ACC112 (cell line): ENCODE results near the gene EME1.

Experiments used
- H2AFZ ChIP-seq: fragments of 200-600 bp; sonication (generic); one replicate; pipeline ENCODE4 v1.6.0; 2017; ENCODE audit warnings: antibody characterized with exemption, low read length; ENCODE audit not compliant: unreplicated experiment
- H3K27ac ChIP-seq: fragments of 200-600 bp; sonication (generic); 2 replicates; pipeline ENCODE4 v1.5.1; 2014; ENCODE audit warnings: low read depth, mild to moderate bottlenecking, antibody characterized with exemption, low read length, moderate library complexity
- H3K27me3 ChIP-seq: fragments of 200-600 bp; sonication (generic); 2 replicates; pipeline ENCODE4 v1.6.1; 2014; ENCODE audit warnings: mild to moderate bottlenecking, antibody characterized with exemption, low read length, moderate library complexity, mixed read lengths; ENCODE audit not compliant: insufficient read depth
- H3K36me3 ChIP-seq: fragments of 200-600 bp; sonication (generic); 2 replicates; pipeline ENCODE4 v1.6.1; 2016; ENCODE audit warnings: mild to moderate bottlenecking, antibody characterized with exemption, low read length, moderate library complexity, mixed read lengths; ENCODE audit not compliant: insufficient read depth
- H3K4me1 ChIP-seq: fragments of 200-600 bp; sonication (generic); one replicate; pipeline ENCODE4 v1.6.1; 2016; ENCODE audit warnings: low read length, mixed read lengths; ENCODE audit not compliant: insufficient read depth, unreplicated experiment, control insufficient read depth
- H3K4me3 ChIP-seq: fragments of 200-600 bp; sonication (generic); 2 replicates; pipeline ENCODE4 v1.5.1; 2014; ENCODE audit warnings: mild to moderate bottlenecking, low read depth, low read length
- H3K79me2 ChIP-seq: fragments of 200-600 bp; sonication (generic); one replicate; pipeline ENCODE4 v1.6.0; 2016; ENCODE audit warnings: low read length; ENCODE audit not compliant: control insufficient read depth, unreplicated experiment, insufficient read depth

Gene EME1

DNA sequence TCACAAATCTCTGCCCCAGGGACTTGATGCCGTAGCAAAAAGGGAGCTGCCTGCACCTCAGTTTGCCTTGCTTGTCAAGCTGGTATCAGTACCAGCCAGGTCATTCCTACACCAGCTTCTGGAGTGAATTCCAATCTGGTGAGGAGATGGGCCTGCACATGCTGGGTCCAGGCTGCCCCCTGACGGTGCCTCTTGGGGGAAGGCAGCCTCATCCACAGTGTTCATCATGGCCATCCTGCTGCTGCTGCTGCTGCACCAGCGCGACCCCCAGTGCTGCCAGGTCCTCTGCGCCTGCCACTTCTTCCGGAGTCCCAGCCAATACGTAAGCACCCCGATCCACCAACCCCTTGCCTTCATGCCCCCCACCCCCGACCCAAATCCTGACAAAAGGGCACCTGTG, 8.3 kb upstream of the EME1 start:
- H3K36me3 ChIP-seq: peaks cover 12% of the 10 kb centered on the region
- no peak overlapping the region for H3K27ac ChIP-seq
- H3K4me3 ChIP-seq: no peak overlapping the region
- H3K27me3 ChIP-seq: no peaks in the 10 kb centered on the region
- H3K4me1 ChIP-seq: peaks cover 5% of the 10 kb centered on the region
- H3K79me2 ChIP-seq: no peaks in the 10 kb centered on the region
- H2AFZ ChIP-seq: no peak overlapping the region

DNA sequence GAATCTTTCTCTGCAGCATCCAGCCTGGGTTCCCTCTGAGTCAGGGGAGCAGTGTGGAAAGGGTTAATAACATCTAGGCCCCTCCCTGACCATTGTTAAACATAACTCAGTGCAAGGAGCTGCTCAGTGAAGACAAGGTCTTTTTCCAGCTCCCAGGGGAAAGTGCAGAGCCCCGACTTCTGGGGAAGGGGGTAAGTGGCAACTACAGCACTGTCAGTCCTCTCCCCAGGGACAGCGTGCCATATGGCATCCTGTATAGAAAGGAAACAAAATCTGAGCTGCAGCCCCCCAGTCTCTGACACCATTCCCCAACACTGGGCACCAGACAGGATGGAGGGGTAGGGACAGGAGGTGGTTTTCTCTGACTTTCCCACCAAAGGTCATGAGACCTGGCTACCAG, 7.9 kb upstream of the EME1 start:
- H3K79me2 ChIP-seq: no peaks in the 10 kb centered on the region
- no peak overlapping the region for H3K4me3 ChIP-seq
- peaks cover 16% of the 10 kb centered on the region for H3K36me3 ChIP-seq
- H3K27me3 ChIP-seq: no peaks in the 10 kb centered on the region
- no peak overlapping the region for H2AFZ ChIP-seq
- peaks cover 5% of the 10 kb centered on the region for H3K4me1 ChIP-seq
- no peak overlapping the region for H3K27ac ChIP-seq

DNA sequence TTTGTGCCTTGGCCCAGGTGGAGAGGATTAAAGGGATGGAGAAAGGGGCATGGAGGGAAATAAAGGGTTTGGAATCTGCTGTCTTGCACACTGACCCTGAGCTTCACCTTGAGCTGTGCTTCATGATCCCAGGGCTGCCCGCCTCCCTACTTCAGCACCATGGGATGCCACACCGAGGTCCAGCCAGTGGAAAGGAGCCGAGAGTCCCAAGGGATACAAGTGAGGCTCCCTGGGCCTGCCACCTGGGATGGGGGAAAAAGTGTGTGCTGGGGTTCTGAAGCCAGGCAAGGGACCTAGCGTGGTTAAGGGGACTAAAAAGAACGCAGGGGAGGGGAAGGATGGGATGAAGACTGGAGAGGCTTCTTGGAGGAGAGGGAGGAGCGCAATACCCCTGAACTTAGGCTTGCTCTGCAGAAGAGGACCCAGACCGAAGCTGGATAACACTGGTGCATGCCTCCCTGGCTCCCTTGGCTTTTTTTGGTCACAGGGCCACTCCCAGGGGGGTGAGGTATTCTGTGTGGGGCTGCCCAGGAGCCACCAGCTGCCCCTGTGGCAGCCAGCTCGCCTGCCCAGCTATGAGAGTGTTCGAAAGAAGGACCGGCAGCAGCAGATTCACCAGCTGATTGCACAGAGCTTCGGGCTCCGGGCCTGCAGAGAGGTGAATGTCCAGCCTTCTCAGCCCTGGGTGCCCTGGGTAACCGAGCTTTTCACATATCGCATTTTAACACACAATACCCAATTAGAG, 7.2 kb upstream of the EME1 start:
- Histone ChIP-seq H2AFZ (no peak overlapping the region), H3K27ac (no peak overlapping the region), H3K79me2 (no peaks in the 10 kb centered on the region), H3K4me3 (no peak overlapping the region), H3K4me1 (peaks cover 5% of the 10 kb centered on the region), H3K36me3 (peaks cover 16% of the 10 kb centered on the region), H3K27me3 (no peaks in the 10 kb centered on the region)

DNA sequence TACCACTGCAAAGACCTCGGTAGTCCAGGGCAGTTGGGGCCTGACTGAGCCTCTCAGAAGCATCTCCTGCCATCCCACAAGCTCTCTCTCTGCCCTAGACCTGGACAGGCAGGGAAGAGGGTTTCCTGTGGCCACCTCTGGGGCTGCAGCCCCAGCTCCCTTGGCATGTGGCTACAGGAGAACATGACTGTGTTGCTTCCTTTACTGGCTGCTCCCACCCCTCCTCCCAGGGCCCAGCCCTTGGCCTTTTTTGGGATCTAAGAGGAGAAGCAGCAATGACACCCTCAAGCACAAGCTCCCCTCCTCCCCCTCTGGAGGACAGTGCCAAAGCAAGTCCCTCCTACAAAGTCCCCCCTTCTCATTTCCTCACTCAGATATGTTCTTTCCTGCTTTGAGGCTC, 5.6 kb upstream of the EME1 start:
- no peak overlapping the region for H3K4me3 ChIP-seq
- H3K27ac ChIP-seq: no peak overlapping the region
- peaks cover 15% of the 10 kb centered on the region for H3K79me2 ChIP-seq
- H2AFZ ChIP-seq: no peak overlapping the region
- peaks cover 11% of the 10 kb centered on the region for H3K4me1 ChIP-seq
- H3K27me3 ChIP-seq: no peaks in the 10 kb centered on the region
- peaks cover 16% of the 10 kb centered on the region for H3K36me3 ChIP-seq

DNA sequence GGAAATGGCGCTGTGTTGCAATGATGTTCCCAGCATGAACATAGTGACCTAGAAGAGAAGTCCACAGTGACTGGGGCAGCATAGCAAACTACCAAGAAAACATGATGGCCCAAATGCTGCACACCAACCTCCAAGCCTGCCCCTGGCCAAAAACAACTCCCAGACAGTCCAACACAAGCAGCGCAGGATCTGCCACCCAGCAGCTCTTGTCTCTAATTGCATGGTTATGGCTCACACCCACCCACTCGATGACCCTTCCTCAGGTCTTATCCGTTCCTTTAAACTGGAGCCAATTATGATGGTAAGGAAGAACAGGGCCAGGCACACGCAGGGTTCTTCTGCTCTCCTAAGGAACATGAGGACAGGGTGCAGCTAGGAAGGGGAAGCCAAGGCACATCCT, 3.0 kb upstream of the EME1 start:
- peaks cover 28% of the 10 kb centered on the region for H3K79me2 ChIP-seq
- H3K4me1 ChIP-seq: peaks cover 14% of the 10 kb centered on the region
- H3K27me3 ChIP-seq: no peaks in the 10 kb centered on the region
- peaks cover 16% of the 10 kb centered on the region for H3K36me3 ChIP-seq
- H3K27ac ChIP-seq: no peak overlapping the region
- no peak overlapping the region for H3K4me3 ChIP-seq
- H2AFZ ChIP-seq: no peak overlapping the region

DNA sequence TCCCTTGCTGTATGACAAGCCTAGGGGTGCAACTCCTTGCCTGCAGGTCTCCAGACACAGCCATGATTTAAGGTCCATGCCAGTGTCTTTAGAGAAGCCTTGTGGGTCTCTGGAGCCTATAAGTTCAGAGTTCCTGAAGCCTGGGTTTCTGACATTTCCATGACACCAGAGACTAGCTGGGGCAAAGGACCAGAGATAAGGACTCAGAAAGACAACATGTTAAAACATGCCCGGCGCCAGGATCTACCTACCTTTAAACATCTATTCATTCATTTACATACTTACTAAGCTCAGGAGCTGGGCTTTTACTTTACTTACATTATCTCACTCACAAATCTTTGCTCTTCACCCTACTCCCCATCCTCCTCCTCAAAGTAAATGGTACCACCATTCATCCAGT, 1.5 kb upstream of the EME1 start:
- peaks cover 16% of the 10 kb centered on the region for H3K36me3 ChIP-seq
- H3K4me3 ChIP-seq: peak overlapping the region; percentile 99
- H3K27ac ChIP-seq: no peak overlapping the region
- peaks cover 14% of the 10 kb centered on the region for H3K4me1 ChIP-seq
- H3K79me2 ChIP-seq: peaks cover 28% of the 10 kb centered on the region
- no peaks in the 10 kb centered on the region for H3K27me3 ChIP-seq
- H2AFZ ChIP-seq: no peak overlapping the region

DNA sequence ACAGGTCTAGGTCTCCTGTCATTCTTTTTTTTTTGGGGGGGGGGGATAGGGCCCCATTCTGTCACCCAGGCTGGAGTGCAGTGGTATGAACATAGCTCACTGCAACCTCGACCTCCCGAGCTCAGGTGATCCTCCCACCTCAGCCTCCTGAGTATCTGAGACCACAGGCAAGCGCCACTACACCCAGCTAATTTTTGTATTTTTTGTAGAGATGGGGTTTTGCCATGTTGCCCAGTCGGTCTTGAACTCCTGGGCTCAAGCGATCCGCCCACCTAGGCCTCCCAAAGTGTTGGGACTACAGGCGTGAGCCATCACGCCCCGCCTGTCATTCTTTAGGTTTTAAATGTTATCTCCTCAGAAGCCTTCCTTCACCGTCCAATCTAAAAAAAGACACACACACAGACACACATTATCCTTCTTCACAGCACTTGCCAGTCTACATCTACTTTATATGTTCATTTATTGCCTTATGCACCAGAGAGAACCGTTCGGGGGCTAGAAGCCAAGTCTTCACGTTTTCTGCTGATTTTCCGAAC, 739 bp upstream of the EME1 start:
- Histone ChIP-seq H2AFZ (peak overlapping the region; percentile 74), H3K4me1 (peaks cover 14% of the 10 kb centered on the region), H3K27me3 (no peaks in the 10 kb centered on the region), H3K4me3 (peak overlapping the region; percentile 99), H3K27ac (peak overlapping the region; percentile 95), H3K79me2 (peaks cover 28% of the 10 kb centered on the region), H3K36me3 (peaks cover 16% of the 10 kb centered on the region)

DNA sequence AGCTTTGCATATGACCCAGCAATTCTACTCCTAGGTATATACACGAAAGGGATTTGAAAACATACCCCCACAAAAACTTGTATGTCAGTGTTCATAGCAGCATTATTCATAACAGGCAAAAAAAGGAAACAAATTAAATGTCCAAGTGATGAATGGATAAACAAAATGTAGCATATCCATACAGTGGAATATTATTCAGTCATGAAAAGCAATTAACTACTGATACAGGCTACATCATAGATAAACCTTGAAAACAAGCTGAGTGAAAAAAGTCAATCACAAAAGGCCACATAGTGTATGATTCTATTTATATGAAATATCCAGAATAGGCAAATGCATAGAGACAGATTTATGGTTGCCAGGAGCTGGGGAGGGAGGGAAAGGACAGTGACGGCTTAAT, 676 bp downstream of the EME1 start:
- peaks cover 14% of the 10 kb centered on the region for H3K4me1 ChIP-seq
- no peak overlapping the region for H2AFZ ChIP-seq
- no peaks in the 10 kb centered on the region for H3K27me3 ChIP-seq
- H3K27ac ChIP-seq: peak overlapping the region; percentile 95; the same call in 1 of the 2 replicates
- peaks cover 12% of the 10 kb centered on the region for H3K36me3 ChIP-seq
- H3K4me3 ChIP-seq: peak overlapping the region; percentile 99
- H3K79me2 ChIP-seq: peaks cover 28% of the 10 kb centered on the region

DNA sequence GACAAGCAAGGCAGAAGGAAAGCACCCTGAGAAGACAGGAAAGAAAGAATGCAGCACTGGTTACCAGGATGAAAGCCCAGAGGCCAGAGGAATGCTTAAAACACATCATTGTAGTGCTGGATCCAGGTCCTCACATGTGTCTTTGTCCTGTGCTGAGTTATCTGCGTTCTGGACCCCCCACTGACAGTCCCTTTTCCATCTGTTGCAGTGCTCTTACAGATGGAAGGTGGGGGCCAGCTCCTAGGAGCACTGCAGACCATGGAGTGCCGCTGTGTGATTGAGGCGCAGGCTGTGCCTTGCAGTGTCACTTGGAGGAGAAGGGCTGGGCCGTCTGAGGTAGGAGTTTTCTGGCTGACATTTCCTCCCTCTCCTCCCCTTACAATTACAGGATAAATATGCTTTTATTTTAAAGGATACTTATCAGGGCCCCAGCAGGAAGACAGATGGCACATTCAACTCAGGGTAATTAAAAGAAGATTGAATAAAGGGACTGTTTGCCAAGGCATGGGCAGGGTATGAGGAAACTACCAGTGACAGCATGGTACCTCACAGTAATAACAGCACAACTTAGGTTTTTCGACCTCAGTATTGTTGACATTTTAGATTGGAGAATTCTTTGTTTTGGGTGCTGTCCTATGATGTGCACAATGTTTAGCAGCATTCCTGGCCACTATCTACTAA, 3.0 kb downstream of the EME1 start:
- peaks cover 14% of the 10 kb centered on the region for H3K4me1 ChIP-seq
- no peak overlapping the region for H3K4me3 ChIP-seq
- no peaks in the 10 kb centered on the region for H3K27me3 ChIP-seq
- H2AFZ ChIP-seq: no peak overlapping the region
- peaks cover 27% of the 10 kb centered on the region for H3K79me2 ChIP-seq
- no peak overlapping the region for H3K27ac ChIP-seq
- peaks cover 12% of the 10 kb centered on the region; the same call in 1 of the 2 replicates for H3K36me3 ChIP-seq

DNA sequence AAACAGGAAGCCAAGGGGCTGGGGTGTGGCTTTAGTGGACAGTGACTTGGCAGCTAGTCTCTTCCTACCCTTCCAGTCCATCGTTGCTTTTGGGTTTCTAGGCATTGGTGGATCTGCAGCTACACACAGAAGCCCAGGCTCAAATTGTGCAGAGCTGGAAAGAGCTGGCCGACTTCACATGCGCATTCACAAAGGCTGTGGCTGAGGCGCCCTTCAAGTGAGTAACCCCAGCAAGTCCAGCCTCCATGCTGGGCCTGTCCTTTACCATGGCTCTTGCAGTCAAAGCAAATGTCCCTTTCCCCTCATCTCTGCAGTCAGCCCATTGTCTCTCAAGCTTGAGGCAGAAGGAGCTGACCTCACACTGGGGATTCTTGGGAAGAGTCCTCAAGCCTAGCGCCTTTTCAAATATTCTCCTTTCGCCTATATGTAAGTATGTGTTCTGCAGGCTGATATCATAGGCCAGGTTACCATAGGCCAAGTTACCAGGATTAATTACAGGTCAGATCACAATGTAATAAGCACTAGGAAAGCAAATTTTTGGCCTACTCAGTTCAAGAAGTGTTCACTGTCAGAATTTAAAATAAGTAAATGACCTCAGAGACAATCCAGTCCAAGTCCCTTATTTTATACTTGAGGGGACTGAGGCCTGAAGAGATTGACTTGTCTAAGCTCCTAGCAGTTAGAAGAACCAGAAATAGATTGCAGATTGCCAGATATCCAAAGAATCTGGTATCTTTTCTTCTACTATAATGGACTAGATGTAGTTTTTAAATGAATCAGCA, 6.5 kb downstream of the EME1 start:
- H3K79me2 ChIP-seq: no peaks in the 10 kb centered on the region
- no peaks in the 10 kb centered on the region for H3K4me1 ChIP-seq
- no peak overlapping the region for H3K27ac ChIP-seq
- H3K4me3 ChIP-seq: no peak overlapping the region
- peaks cover 34% of the 10 kb centered on the region for H3K36me3 ChIP-seq
- no peak overlapping the region for H2AFZ ChIP-seq
- no peaks in the 10 kb centered on the region for H3K27me3 ChIP-seq
